SK-N-SH treated with all-trans-retinoic acid at 6 μM for 48 hours (cell line): Measurements from ENCODE around the gene SRSF8.
"Not testable (repeated sequence)": the region's sequence is repeated elsewhere in the genome, so short reads cannot be mapped to it uniquely, and the experiment has no call there.

Experiments
- ATAC-seq: fragments of 200-7000 bp; cut with Tn5 transposase; 3 replicates; pipeline ENCODE4 v1.9.1; 2020; ENCODE audit warnings: mild to moderate bottlenecking, moderate library complexity
- ARNTL ChIP-seq: fragments of 450-650 bp; formaldehyde crosslinking; IDR thresholded peaks from 2 replicates; pipeline ENCODE4 v1.5.0; 2020; ENCODE audit warnings: low read depth, mild to moderate bottlenecking, moderate library complexity, borderline replicate concordance
- BACH2 ChIP-seq: fragments of 250-450 bp; sonication (Bioruptor Pico); IDR thresholded peaks from 2 replicates; pipeline ENCODE4 v1.9.0; 2021; ENCODE audit warnings: mild to moderate bottlenecking, borderline replicate concordance
- CREB5 ChIP-seq: fragments of 250-450 bp; sonication (Bioruptor Pico); IDR thresholded peaks from 2 replicates; pipeline ENCODE4 v1.5.1; 2020; ENCODE audit warnings: low read depth, mild to moderate bottlenecking, moderate library complexity
- CSDC2 ChIP-seq: fragments of 250-450 bp; sonication (Bioruptor Pico); IDR thresholded peaks from 2 replicates; pipeline ENCODE4 v1.5.0; 2020; ENCODE audit warnings: mild to moderate bottlenecking, moderate library complexity
- CSRNP3 ChIP-seq: fragments of 250-450 bp; sonication (Bioruptor Pico); IDR thresholded peaks from 2 replicates; pipeline ENCODE4 v1.5.1; 2021; ENCODE audit warnings: mild to moderate bottlenecking, moderate library complexity
- ESRRG ChIP-seq: fragments of 250-450 bp; sonication (Bioruptor Pico); IDR thresholded peaks from 2 replicates; pipeline ENCODE4 v1.6.1; 2021; ENCODE audit warnings: mild to moderate bottlenecking
- GLIS3 ChIP-seq: fragments of 250-450 bp; sonication (Bioruptor Pico); IDR thresholded peaks from 2 replicates; pipeline ENCODE4 v1.5.0; 2020; ENCODE audit warnings: mild to moderate bottlenecking, moderate library complexity
- OSR1 ChIP-seq: fragments of 250-450 bp; sonication (Bioruptor Pico); IDR thresholded peaks from 2 replicates; pipeline ENCODE4 v1.8.0; 2022; ENCODE audit warnings: moderate library complexity, mild to moderate bottlenecking, inconsistent platforms
- PATZ1 ChIP-seq: fragments of 250-450 bp; sonication (Bioruptor Pico); IDR thresholded peaks from 2 replicates; pipeline ENCODE4 v1.8.0; 2020; ENCODE audit warnings: mild to moderate bottlenecking, moderate library complexity, borderline replicate concordance
- RARB ChIP-seq: fragments of 250-450 bp; sonication (Bioruptor Pico); IDR thresholded peaks from 2 replicates; pipeline ENCODE4 v1.8.0; 2021; ENCODE audit warnings: mild to moderate bottlenecking, moderate library complexity
- SNAI2 ChIP-seq: fragments of 250-450 bp; sonication (Bioruptor Pico); IDR thresholded peaks from 2 replicates; pipeline ENCODE4 v1.5.0; 2020; ENCODE audit warnings: mild to moderate bottlenecking, moderate library complexity
- TCF4 ChIP-seq: fragments of 250-450 bp; sonication (Bioruptor Pico); IDR thresholded peaks from 2 replicates; pipeline ENCODE4 v1.8.0; 2021; ENCODE audit warnings: mild to moderate bottlenecking, moderate library complexity, borderline replicate concordance
- TOX ChIP-seq: fragments of 250-450 bp; sonication (Bioruptor Pico); IDR thresholded peaks from 2 replicates; pipeline ENCODE4 v1.8.0; 2021; ENCODE audit warnings: mild to moderate bottlenecking, moderate library complexity, borderline replicate concordance
- TSHZ2 ChIP-seq: fragments of 250-450 bp; sonication (Bioruptor Pico); IDR thresholded peaks from 2 replicates; pipeline ENCODE4 v1.5.0; 2020; ENCODE audit warnings: mild to moderate bottlenecking, moderate library complexity
- ZC3H10 ChIP-seq: fragments of 250-450 bp; sonication (Bioruptor Pico); IDR thresholded peaks from 2 replicates; pipeline ENCODE4 v1.5.1; 2021; ENCODE audit warnings: mild to moderate bottlenecking, moderate library complexity
- ZFP3 ChIP-seq: fragments of 250-450 bp; sonication (Bioruptor Pico); IDR thresholded peaks from 2 replicates; pipeline ENCODE4 v1.5.0; 2020; ENCODE audit warnings: mild to moderate bottlenecking, moderate library complexity
- ZFP30 ChIP-seq: fragments of 450-650 bp; formaldehyde crosslinking; IDR thresholded peaks from 2 replicates; pipeline ENCODE4 v1.5.0; 2022; ENCODE audit warnings: mild to moderate bottlenecking, moderate library complexity
- ZNF565 ChIP-seq: fragments of 450-650 bp; formaldehyde crosslinking; conservative IDR thresholded peaks from 2 replicates; pipeline ENCODE4 v1.5.0; 2020; ENCODE audit warnings: low read depth, mild to moderate bottlenecking, moderate library complexity
- ZNF70 ChIP-seq: fragments of 450-650 bp; formaldehyde crosslinking; IDR thresholded peaks from 2 replicates; pipeline ENCODE4 v1.5.0; 2020; ENCODE audit warnings: mild to moderate bottlenecking, moderate library complexity
- ZNF8 ChIP-seq: fragments of 450-650 bp; formaldehyde crosslinking; IDR thresholded peaks from 2 replicates; pipeline ENCODE4 v1.5.0; 2020; ENCODE audit warnings: mild to moderate bottlenecking, moderate library complexity

The SRSF8 gene

GRCh38 chr11:95033051-95033450, 33.7 kb upstream of the SRSF8 start:
- ATAC-seq: no peak
- TF ChIP-seq CSDC2 (no peak), PATZ1 (CRISPR knock-in tag) (no peak), TOX (no peak), ARNTL (CRISPR knock-in tag) (no peak), ZFP30 (no peak), CREB5 (no peak), ZNF565 (CRISPR knock-in tag) (no peak), TCF4 (CRISPR knock-in tag) (no peak), ZNF8 (CRISPR knock-in tag) (no peak), OSR1 (CRISPR knock-in tag) (no peak), TSHZ2 (CRISPR knock-in tag) (no peak), ZC3H10 (CRISPR knock-in tag) (no peak), GLIS3 (CRISPR knock-in tag) (no peak), BACH2 (CRISPR knock-in tag) (no peak), RARB (CRISPR knock-in tag) (no peak), SNAI2 (CRISPR knock-in tag) (no peak), ESRRG (CRISPR knock-in tag) (no peak), CSRNP3 (no peak), ZFP3 (CRISPR knock-in tag) (no peak), ZNF70 (no peak)

- ATAC-seq: no peak
- no peak for TF ChIP-seq PATZ1 (CRISPR knock-in tag)
- no peak for TF ChIP-seq ZNF565 (CRISPR knock-in tag)
- no peak for TF ChIP-seq TSHZ2 (CRISPR knock-in tag)
Measured at GRCh38 chr11:95035316-95035715, 31.4 kb upstream of the SRSF8 start.

- ATAC-seq: not testable (repeated sequence)
Measured at GRCh38 chr11:95037356-95038035, 29.2 kb upstream of the SRSF8 start.
